Peyer's patch (tissue), 4 donors: ENCODE data around the gene UFSP2.

ENCODE experiments used
- POLR2A ChIP-seq, 2 donors: fragments of 450-650 bp; IDR thresholded peaks; one replicate each; pipeline ENCODE4 v1.5.1; 2017; ENCODE audit warnings: antibody characterized with exemption in 2 of 2, mild to moderate bottlenecking in 2 of 2, moderate library complexity in 2 of 2
- TF ChIP-seq, protein P1 (sequence below), 6 experiments: fragments of 450-650 bp in 4 of 6; fragments of 200-600 bp in 2 of 6; sonication (generic) in 1 of 6; IDR thresholded peaks; one replicate each; pipeline ENCODE4 v1.5.1; 2017 to 2019; ENCODE audit warnings: antibody characterized with exemption in 6 of 6, mild to moderate bottlenecking in 3 of 6, moderate library complexity in 1 of 6

GRCh38 chr4:185412412-185412811 is 13.4 kb downstream of the UFSP2 start:
- TF ChIP-seq POLR2A (IDR thresholded peaks at IDR 0.05) = no peak
- TF ChIP-seq, protein P1, sequence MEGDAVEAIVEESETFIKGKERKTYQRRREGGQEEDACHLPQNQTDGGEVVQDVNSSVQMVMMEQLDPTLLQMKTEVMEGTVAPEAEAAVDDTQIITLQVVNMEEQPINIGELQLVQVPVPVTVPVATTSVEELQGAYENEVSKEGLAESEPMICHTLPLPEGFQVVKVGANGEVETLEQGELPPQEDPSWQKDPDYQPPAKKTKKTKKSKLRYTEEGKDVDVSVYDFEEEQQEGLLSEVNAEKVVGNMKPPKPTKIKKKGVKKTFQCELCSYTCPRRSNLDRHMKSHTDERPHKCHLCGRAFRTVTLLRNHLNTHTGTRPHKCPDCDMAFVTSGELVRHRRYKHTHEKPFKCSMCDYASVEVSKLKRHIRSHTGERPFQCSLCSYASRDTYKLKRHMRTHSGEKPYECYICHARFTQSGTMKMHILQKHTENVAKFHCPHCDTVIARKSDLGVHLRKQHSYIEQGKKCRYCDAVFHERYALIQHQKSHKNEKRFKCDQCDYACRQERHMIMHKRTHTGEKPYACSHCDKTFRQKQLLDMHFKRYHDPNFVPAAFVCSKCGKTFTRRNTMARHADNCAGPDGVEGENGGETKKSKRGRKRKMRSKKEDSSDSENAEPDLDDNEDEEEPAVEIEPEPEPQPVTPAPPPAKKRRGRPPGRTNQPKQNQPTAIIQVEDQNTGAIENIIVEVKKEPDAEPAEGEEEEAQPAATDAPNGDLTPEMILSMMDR (IDR thresholded peaks at IDR 0.05) = no peak
